Parathyroid adenoma (tissue), 2 donors: ENCODE results near the gene CCDC141.

Experiments
- H2AFZ ChIP-seq: fragments of 300-600 bp; sonication (generic); one replicate; pipeline ENCODE4 v1.7.0; 2017; ENCODE audit warnings: antibody characterized with exemption, mild to moderate bottlenecking
- H3K27ac ChIP-seq: fragments of 300-600 bp; sonication (generic); one replicate; pipeline ENCODE4 v1.7.0; 2017
- H3K27me3 ChIP-seq: fragments of 300-600 bp; sonication (generic); one replicate; pipeline ENCODE4 v1.7.0; 2017; ENCODE audit warnings: low read length; ENCODE audit not compliant: control insufficient read depth, insufficient read depth
- H3K36me3 ChIP-seq: fragments of 300-600 bp; sonication (generic); one replicate; pipeline ENCODE4 v1.7.0; 2017; ENCODE audit warnings: low read length; ENCODE audit not compliant: control insufficient read depth, insufficient read depth
- H3K4me1 ChIP-seq: fragments of 300-600 bp; sonication (generic); one replicate; pipeline ENCODE4 v1.7.0; 2017; ENCODE audit warnings: control low read depth
- H3K4me2 ChIP-seq: fragments of 300-600 bp; sonication (generic); one replicate; pipeline ENCODE4 v1.7.0; 2017; ENCODE audit warnings: low read length
- H3K4me3 ChIP-seq: fragments of 300-600 bp; sonication (generic); one replicate; pipeline ENCODE4 v1.7.0; 2017; ENCODE audit warnings: low read depth, low read length
- H3K79me2 ChIP-seq: fragments of 300-600 bp; sonication (generic); one replicate; pipeline ENCODE4 v1.7.0; 2017; ENCODE audit warnings: control low read depth
- H3K9ac ChIP-seq: fragments of 300-600 bp; sonication (generic); one replicate; pipeline ENCODE4 v1.7.0; 2017; ENCODE audit warnings: mild to moderate bottlenecking
- H3K9me3 ChIP-seq: fragments of 300-600 bp; sonication (generic); one replicate; pipeline ENCODE4 v1.7.0; 2017; ENCODE audit warnings: low read length; ENCODE audit not compliant: control insufficient read depth
- CTCF ChIP-seq: fragments of 300-600 bp; sonication (generic); IDR thresholded peaks from one replicate; pipeline ENCODE4 v1.7.0; 2017; ENCODE audit warnings: antibody characterized with exemption, mild to moderate bottlenecking
- donor health status: primary hyperparathyroidism.

The CCDC141 gene

GRCh38 chr2:178891959-178892485 lies 157.9 kb downstream of the CCDC141 start:
- Histone ChIP-seq H3K27me3 (no peaks in the 10 kb centered on the region), H3K9ac (no peak overlapping the region), H3K4me1 (no peaks in the 10 kb centered on the region), H3K4me2 (no peak overlapping the region), H3K9me3 (no peaks in the 10 kb centered on the region), H3K27ac (no peak overlapping the region), H3K4me3 (no peak overlapping the region), H3K36me3 (no peaks in the 10 kb centered on the region), H2AFZ (no peak overlapping the region), H3K79me2 (no peaks in the 10 kb centered on the region)
- TF ChIP-seq CTCF, result no peak

GRCh38 chr2:178891265-178891958 lies 158.5 kb downstream of the CCDC141 start:
- no peaks in the 10 kb centered on the region for H3K4me1 ChIP-seq
- peak; percentile 88 for TF ChIP-seq CTCF
- H3K9ac ChIP-seq, result no peak overlapping the region
- H3K36me3 ChIP-seq, result no peaks in the 10 kb centered on the region
- H3K27me3 ChIP-seq, result no peaks in the 10 kb centered on the region
- H2AFZ ChIP-seq, result peak overlapping the region; percentile 34
- no peaks in the 10 kb centered on the region for H3K79me2 ChIP-seq
- H3K4me2 ChIP-seq, result no peak overlapping the region
- no peak overlapping the region for H3K4me3 ChIP-seq
- no peaks in the 10 kb centered on the region for H3K9me3 ChIP-seq
- H3K27ac ChIP-seq, result no peak overlapping the region

- TF ChIP-seq CTCF, result no peak
- no peak overlapping the region for H3K27ac ChIP-seq
- H3K27me3 ChIP-seq, result no peaks in the 10 kb centered on the region
- H3K36me3 ChIP-seq, result no peaks in the 10 kb centered on the region
- no peak overlapping the region for H3K9ac ChIP-seq
- H3K79me2 ChIP-seq, result no peaks in the 10 kb centered on the region
- no peak overlapping the region for H2AFZ ChIP-seq
- no peak overlapping the region for H3K4me3 ChIP-seq
- H3K4me1 ChIP-seq, result no peaks in the 10 kb centered on the region
- no peaks in the 10 kb centered on the region for H3K9me3 ChIP-seq
- H3K4me2 ChIP-seq, result no peak overlapping the region
Measured at GRCh38 chr2:178886006-178886405, 163.9 kb downstream of the CCDC141 start.

- Histone ChIP-seq H3K79me2 (no peaks in the 10 kb centered on the region), H2AFZ (no peak overlapping the region), H3K27ac (no peak overlapping the region), H3K27me3 (no peaks in the 10 kb centered on the region), H3K4me1 (no peaks in the 10 kb centered on the region), H3K36me3 (no peaks in the 10 kb centered on the region), H3K4me2 (no peak overlapping the region), H3K4me3 (no peak overlapping the region), H3K9ac (no peak overlapping the region), H3K9me3 (no peaks in the 10 kb centered on the region)
- TF ChIP-seq CTCF, result no peak
Measured at GRCh38 chr2:178884440-178884839, 165.5 kb downstream of the CCDC141 start.
